Head of caudate nucleus (tissue), 42 donors: ENCODE measurements around the gene ARL16.

ENCODE experiments used
- DNase-seq, 42 donors: peaks; one replicate each; pipeline versions ENCODE4 v3.0.0 to v3.0.0-alpha.2; 2020 to 2021; ENCODE audit warnings: mixed read lengths in 7 of 42
- intact Hi-C: fragments of 100-400 bp; cut with DNase I; formaldehyde crosslinking; loops from one replicate; pipeline ENCODE4 v1.15.0; 2022

The ARL16 gene

GRCh38 chr17:81655378-81656117 lies 28.0 kb downstream of the ARL16 start:
- intact Hi-C loops = no loop called here
- no peak for DNase-seq

GRCh38 chr17:81652906-81653771 lies 30.5 kb downstream of the ARL16 start:
- no peak for DNase-seq
- intact Hi-C loops = no loop called here

- intact Hi-C loops = no loop called here
- DNase-seq = no peak
Observed at GRCh38 chr17:81651692-81652091, 31.9 kb downstream of the ARL16 start.

GRCh38 chr17:81650951-81651350 lies 32.6 kb downstream of the ARL16 start:
- no peak for DNase-seq
- intact Hi-C loops = no loop called here

- intact Hi-C loops = no loop called here
- DNase-seq = no peak
Observed at GRCh38 chr17:81648707-81649085, 34.9 kb downstream of the ARL16 start.

- intact Hi-C loops = no loop called here
- no peak for DNase-seq
Observed at GRCh38 chr17:81648013-81648706, 35.4 kb downstream of the ARL16 start.

- intact Hi-C loops = no loop called here
- no peak for DNase-seq
Observed at GRCh38 chr17:81647640-81648012, 36.0 kb downstream of the ARL16 start.

GRCh38 chr17:81646869-81647600 lies 36.6 kb downstream of the ARL16 start:
- DNase-seq = no peak
- intact Hi-C loops = no loop called here

GRCh38 chr17:81644976-81645952 lies 38.3 kb downstream of the ARL16 start:
- intact Hi-C loops = no loop called here
- no peak for DNase-seq

GRCh38 chr17:81644496-81644895 lies 39.1 kb downstream of the ARL16 start:
- DNase-seq = no peak
- intact Hi-C loops = no loop called here

- DNase-seq = no peak
Observed at GRCh38 chr17:81641825-81642489, 41.6 kb downstream of the ARL16 start.

GRCh38 chr17:81640011-81640410 lies 43.6 kb downstream of the ARL16 start:
- no peak for DNase-seq
- intact Hi-C loops = no loop called here

More at GRCh38 chr17:81641825-81642489, 41.6 kb downstream of the ARL16 start:
- intact Hi-C loops = no loop called here

- no peak for DNase-seq
- intact Hi-C loops = no loop called here
Observed at GRCh38 chr17:81638683-81639082, 44.9 kb downstream of the ARL16 start.

- intact Hi-C loops = no loop called here
- DNase-seq = peak; percentile 52 to 93 (median 86)
Observed at GRCh38 chr17:81636505-81637288, 46.9 kb downstream of the ARL16 start, which contains the start of the genes NPLOC4 and TSPAN10. Gene NPLOC4, minus strand, starts transcription at chr17:81637112. Its CDS starts 182 bp downstream, at chr17:81636930. Gene TSPAN10, plus strand, starts transcription at chr17:81637196. Its CDS starts 5,217 bp downstream, at chr17:81642413.

- intact Hi-C loops = no loop called here
- DNase-seq = peak in 10 of 42 donors; percentile 15 to 33 (median 22)
Observed at GRCh38 chr17:81635973-81636504, 47.6 kb downstream of the ARL16 start.

- intact Hi-C loops = no loop called here
- DNase-seq = no peak
Observed at GRCh38 chr17:81635431-81635830, 48.2 kb downstream of the ARL16 start.
